Astrocyte (in vitro differentiated cells and primary cell): ENCODE measurements around the gene CLN5.

Source experiments
- EZH2 ChIP-seq: IDR thresholded peaks from 2 replicates; pipeline ENCODE4 v1.6.1; 2012; ENCODE audit warnings: mild to moderate bottlenecking, low read length, inconsistent platforms; ENCODE audit not compliant: insufficient read depth
- TF ChIP-seq, protein P1 (sequence below): IDR thresholded peaks from 2 replicates; pipeline ENCODE4 v1.5.1; 2011; ENCODE audit warnings: low read depth, mild to moderate bottlenecking, inconsistent platforms, low read length, moderate library complexity; ENCODE audit not compliant: insufficient read depth

DNA sequence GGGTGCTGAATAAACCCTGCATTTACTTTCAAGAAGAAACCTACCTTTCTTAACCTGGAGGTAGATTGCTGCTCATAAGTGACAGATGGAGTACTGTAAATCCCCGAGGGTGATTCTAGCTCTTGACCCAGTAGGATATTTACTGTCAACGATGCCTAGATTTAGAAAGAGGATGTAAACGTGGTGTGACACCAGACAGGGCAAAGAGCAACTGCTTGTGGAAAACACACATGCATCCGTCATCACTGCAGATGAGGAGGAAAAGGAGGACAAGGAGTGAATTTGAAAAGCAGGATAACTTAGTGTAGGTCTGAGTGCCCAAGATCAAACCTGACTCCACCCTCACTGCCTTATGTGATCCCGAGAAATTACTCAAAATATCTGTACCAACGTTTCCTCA is 9.8 kb upstream of the CLN5 start:
- TF ChIP-seq, protein P1, sequence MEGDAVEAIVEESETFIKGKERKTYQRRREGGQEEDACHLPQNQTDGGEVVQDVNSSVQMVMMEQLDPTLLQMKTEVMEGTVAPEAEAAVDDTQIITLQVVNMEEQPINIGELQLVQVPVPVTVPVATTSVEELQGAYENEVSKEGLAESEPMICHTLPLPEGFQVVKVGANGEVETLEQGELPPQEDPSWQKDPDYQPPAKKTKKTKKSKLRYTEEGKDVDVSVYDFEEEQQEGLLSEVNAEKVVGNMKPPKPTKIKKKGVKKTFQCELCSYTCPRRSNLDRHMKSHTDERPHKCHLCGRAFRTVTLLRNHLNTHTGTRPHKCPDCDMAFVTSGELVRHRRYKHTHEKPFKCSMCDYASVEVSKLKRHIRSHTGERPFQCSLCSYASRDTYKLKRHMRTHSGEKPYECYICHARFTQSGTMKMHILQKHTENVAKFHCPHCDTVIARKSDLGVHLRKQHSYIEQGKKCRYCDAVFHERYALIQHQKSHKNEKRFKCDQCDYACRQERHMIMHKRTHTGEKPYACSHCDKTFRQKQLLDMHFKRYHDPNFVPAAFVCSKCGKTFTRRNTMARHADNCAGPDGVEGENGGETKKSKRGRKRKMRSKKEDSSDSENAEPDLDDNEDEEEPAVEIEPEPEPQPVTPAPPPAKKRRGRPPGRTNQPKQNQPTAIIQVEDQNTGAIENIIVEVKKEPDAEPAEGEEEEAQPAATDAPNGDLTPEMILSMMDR, result no peak
- TF ChIP-seq EZH2, result no peak
